ENCODE measurements around the gene EDARADD. TPM values are rescaled to one million over a fixed set of nuclear protein-coding genes. Genes with fewer than 3 reads are reported as not detected.

EDARADD gene
- total and polyA plus RNA-seq, 2 of the 13 experiments (the other 11 are each of a cell fraction or from before 2014, with no cell fraction given), result 0.03 TPM; not detected in 1

GRCh38 chr1:236392182-236392581 is 1.9 kb upstream of the EDARADD start (continued):
- TF ChIP-seq, protein P1, sequence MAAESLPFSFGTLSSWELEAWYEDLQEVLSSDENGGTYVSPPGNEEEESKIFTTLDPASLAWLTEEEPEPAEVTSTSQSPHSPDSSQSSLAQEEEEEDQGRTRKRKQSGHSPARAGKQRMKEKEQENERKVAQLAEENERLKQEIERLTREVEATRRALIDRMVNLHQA (CRISPR knock-in tag; IDR thresholded peaks at IDR 0.05), result no peak
- TF ChIP-seq ZNF451 (CRISPR knock-in tag; IDR thresholded peaks at IDR 0.05) (no peak), ZSCAN29 (CRISPR knock-in tag; conservative IDR thresholded peaks at IDR 0.05) (no peak)

DNA sequence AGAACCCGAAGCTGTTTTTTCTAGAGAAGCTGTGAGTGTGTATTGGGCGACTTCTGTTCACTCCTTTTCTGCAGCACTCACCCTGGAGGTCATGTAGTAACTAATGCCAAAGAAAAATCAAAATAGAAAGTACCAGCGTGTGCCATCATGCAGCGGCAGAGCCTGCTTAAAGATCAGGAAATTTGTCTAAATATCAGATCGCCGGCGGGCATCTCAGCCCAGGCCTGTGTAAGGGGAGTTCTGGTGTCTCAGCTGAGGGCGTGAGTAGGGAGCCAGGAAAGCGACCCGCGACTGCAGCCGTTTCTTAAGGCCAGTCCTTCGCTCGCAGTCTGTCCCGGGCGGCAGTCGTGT is 768 bp downstream of the EDARADD start:
- Histone ChIP-seq H3K36me3 (replicated peaks in 1 of 2; ENCODE audit: control insufficient read depth in 1 of 2, insufficient read depth in 2 of 2, low read length in 2 of 2) (no peaks in the 10 kb centered on the region), H3K27me3 (ENCODE audit: control insufficient read depth in 1 of 2, insufficient read depth in 2 of 2, low read length in 2 of 2) (peaks cover 7 to 58% of the 10 kb centered on the region in 2 experiments), H3K9ac (ENCODE audit: insufficient read depth, low read depth, low read length) (no peak overlapping the region), H3K79me2 (ENCODE audit: insufficient read depth, low read length) (no peaks in the 10 kb centered on the region), H3K4me3 (replicated peaks in 1 of 3; ENCODE audit: insufficient read depth in 1 of 3, low read depth in 2 of 3, low read length in 3 of 3) (peak overlapping the region; percentile 49 to 71 (median 70); a peak in 5 of 6 replicates), H2AFZ (ENCODE audit: low read length) (no peak overlapping the region), H3K4me1 (ENCODE audit: insufficient read depth, low read length) (peaks cover 35% of the 10 kb centered on the region), H3K27ac (ENCODE audit: extremely low read length, insufficient read depth, low read length) (no peak overlapping the region), H4K20me1 (ENCODE audit: insufficient read depth, low read length) (no peaks in the 10 kb centered on the region), H3K9me3 (ENCODE audit: low read length) (no peaks in the 10 kb centered on the region), H3K4me2 (ENCODE audit: low read depth, low read length) (peak overlapping the region; percentile 73)
- TF ChIP-seq POGZ (CRISPR knock-in tag; IDR thresholded peaks at IDR 0.05), result no peak
- no peak for TF ChIP-seq CHD2 (IDR thresholded peaks at IDR 0.05; ENCODE audit: low read depth, low read length)
- CTCF ChIA-PET (ENCODE audit: low intra/inter-chr PET ratio, low total read pairs), result no interaction called here
- WGBS (ENCODE audit: low lambda C conversion rate), result 7% methylated on average over 4 of the region's 17 CpGs
- no peak for ATAC-seq
- in situ Hi-C loops (cut with HindIII; ENCODE audit: extremely low pct_ligation_motif_present, low pct_unique_long_range_greater_than_20kb), result no loop called here
- intact Hi-C loops (cut with micrococcal nuclease; ENCODE audit: unreplicated experiment), result loop anchor here (5.0 kb wide), 2 partner anchors 97 to 127 kb away; partner anchors contain the start of gene LGALS8
- FAIRE-seq, result no peak
- no peak for DNase-seq (ENCODE audit: low spot score)
- POLR2A ChIA-PET, result interaction anchor here (1.2 kb wide), 1 partner anchor 97 kb away, joined by 3 read pairs; no protein-coding TSS in a partner anchor
- BruUV-seq (replicated peaks), result no TSS peak

DNA sequence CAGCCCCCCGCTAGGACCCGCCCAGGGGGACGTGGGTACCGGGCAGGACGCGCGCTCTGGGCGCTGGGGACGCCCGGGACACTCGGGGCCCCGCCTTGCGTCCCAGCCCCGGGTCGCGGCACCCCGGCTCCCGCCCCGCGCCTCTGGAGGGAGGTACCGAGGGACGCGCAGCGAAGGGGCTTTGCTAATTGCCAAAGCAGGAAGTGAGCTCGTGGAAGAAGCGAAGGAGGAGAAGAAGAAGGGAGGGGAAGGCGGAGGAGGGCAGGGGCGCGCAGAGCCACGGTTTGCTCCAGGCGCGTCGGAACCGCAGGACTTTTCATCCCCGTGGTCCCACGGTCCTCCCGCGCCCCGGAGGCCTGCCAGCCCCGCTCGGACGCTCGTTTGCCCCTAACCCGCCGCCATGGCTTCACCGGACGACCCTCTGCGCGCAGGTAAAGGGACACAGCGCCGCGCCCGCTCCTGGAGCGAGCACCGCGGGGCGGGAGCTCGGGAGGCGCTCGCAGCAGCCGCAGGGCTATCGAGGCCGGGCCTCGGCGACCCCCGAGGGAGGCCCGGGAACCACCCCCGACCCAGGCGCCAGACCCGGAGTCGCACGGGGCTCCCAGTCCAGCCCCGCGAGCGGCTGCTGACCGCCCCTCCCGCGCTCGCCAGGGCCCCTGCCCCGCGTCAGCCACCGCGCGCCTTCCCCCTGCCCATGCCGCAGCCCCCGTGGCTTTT is 1.3 kb downstream of the EDARADD start:
- H3K4me1 ChIP-seq (ENCODE audit: insufficient read depth, low read length), result peaks cover 40% of the 10 kb centered on the region
- H3K4me2 ChIP-seq (ENCODE audit: low read depth, low read length), result peak overlapping the region; percentile 73
- DNase-seq (ENCODE audit: low spot score) (no peak), ATAC-seq (no peak), FAIRE-seq (no peak)
- CTCF ChIA-PET (ENCODE audit: low intra/inter-chr PET ratio, low total read pairs), result no interaction called here
- H4K20me1 ChIP-seq (ENCODE audit: insufficient read depth, low read length), result no peaks in the 10 kb centered on the region
- H3K4me3 ChIP-seq (replicated peaks in 1 of 3; ENCODE audit: insufficient read depth in 1 of 3, low read depth in 2 of 3, low read length in 3 of 3), result peak overlapping the region; percentile 49 to 71 (median 70); a peak in 5 of 6 replicates
- H3K36me3 ChIP-seq (replicated peaks in 1 of 2; ENCODE audit: control insufficient read depth in 1 of 2, insufficient read depth in 2 of 2, low read length in 2 of 2), result no peaks in the 10 kb centered on the region
- no peak overlapping the region for H3K9ac ChIP-seq (ENCODE audit: insufficient read depth, low read depth, low read length)
- H3K9me3 ChIP-seq (ENCODE audit: low read length), result no peaks in the 10 kb centered on the region
- 5% methylated on average over 22 of the region's 86 CpGs for WGBS (ENCODE audit: low lambda C conversion rate)
- H3K79me2 ChIP-seq (ENCODE audit: insufficient read depth, low read length), result no peaks in the 10 kb centered on the region
- BruUV-seq (replicated peaks), result no TSS peak
- H3K27ac ChIP-seq (ENCODE audit: extremely low read length, insufficient read depth, low read length), result no peak overlapping the region
- H2AFZ ChIP-seq (ENCODE audit: low read length), result no peak overlapping the region
- peaks cover 7 to 58% of the 10 kb centered on the region in 2 experiments for H3K27me3 ChIP-seq (ENCODE audit: control insufficient read depth in 1 of 2, insufficient read depth in 2 of 2, low read length in 2 of 2)
- POLR2A ChIA-PET, result interaction anchor here (1.2 kb wide), 1 partner anchor 96 kb away, joined by 3 read pairs; no protein-coding TSS in a partner anchor
- in situ Hi-C loops (cut with HindIII; ENCODE audit: extremely low pct_ligation_motif_present, low pct_unique_long_range_greater_than_20kb), result no loop called here
- intact Hi-C loops (cut with micrococcal nuclease; ENCODE audit: unreplicated experiment), result loop anchor here (5.0 kb wide), 2 partner anchors 97 to 127 kb away; partner anchors contain the start of gene LGALS8
- TF ChIP-seq, protein P2, sequence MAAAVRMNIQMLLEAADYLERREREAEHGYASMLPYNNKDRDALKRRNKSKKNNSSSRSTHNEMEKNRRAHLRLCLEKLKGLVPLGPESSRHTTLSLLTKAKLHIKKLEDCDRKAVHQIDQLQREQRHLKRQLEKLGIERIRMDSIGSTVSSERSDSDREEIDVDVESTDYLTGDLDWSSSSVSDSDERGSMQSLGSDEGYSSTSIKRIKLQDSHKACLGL (CRISPR knock-in tag; IDR thresholded peaks at IDR 0.05), result 0 out of 2 replicates have a peak, but pooled peaks have one; percentile 34
- TF ChIP-seq ZFP62 (CRISPR knock-in tag; IDR thresholded peaks at IDR 0.05) (no peak), UBTF (CRISPR knock-in tag; IDR thresholded peaks at IDR 0.05) (peak; percentile 36; the same call in 1 of the 2 replicates), RAD51 (IDR thresholded peaks at IDR 0.05; ENCODE audit: borderline replicate concordance) (no peak), KLF16 (CRISPR knock-in tag; IDR thresholded peaks at IDR 0.05) (no peak), ZNF768 (CRISPR knock-in tag; IDR thresholded peaks at IDR 0.05) (no peak), ZNF124 (CRISPR knock-in tag; IDR thresholded peaks at IDR 0.05) (no peak)
- TF ChIP-seq, protein P3, sequence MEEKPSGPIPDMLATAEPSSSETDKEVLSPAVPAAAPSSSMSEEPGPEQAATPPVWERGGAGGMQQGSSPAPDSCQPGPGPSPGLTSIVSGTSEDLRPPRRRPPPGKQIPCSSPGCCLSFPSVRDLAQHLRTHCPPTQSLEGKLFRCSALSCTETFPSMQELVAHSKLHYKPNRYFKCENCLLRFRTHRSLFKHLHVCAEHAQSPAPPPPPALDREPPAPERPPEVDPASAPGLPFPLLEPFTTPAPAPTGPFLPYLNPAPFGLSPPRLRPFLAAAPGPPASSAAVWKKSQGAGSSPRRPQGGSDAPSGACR (CRISPR knock-in tag; IDR thresholded peaks at IDR 0.05), result no peak

All from HepG2 (cell line).